Naive thymus-derived CD4-positive, alpha-beta T cell (primary cell): ENCODE data around the gene INSIG1. TPM values are rescaled to one million over a fixed set of nuclear protein-coding genes. Genes with fewer than 3 reads are reported as not detected.

Source experiments
- ATAC-seq: fragments of 150-1000 bp; cut with Tn5 transposase; 2 replicates; pipeline ENCODE4 v1.10.0; 2021; ENCODE audit warnings: mild to moderate bottlenecking, moderate library complexity
- CTCF ChIA-PET: fragments of 350-600 bp; sonication (Branson Sonifier 250); formaldehyde crosslinking; loops from one replicate; lab custom pipeline; 2021; ENCODE audit warnings: antibody characterized with exemption; lab: Charles Lee
- POLR2A ChIA-PET: fragments of 350-600 bp; sonication (Branson Sonifier 250); formaldehyde crosslinking; loops from one replicate; lab custom pipeline; 2021; ENCODE audit warnings: antibody characterized with exemption, inconsistent platforms; lab: Charles Lee
- DNase-seq, 9 donors: peaks; one replicate each; pipeline versions ENCODE4 v3.0.0 to v3.0.0-alpha.2; 2020 to 2022; ENCODE audit warnings: mixed read lengths in 1 of 9
- H3K27ac ChIP-seq: one replicate; pipeline ENCODE4 v1.7.0; 2013; ENCODE audit warnings: mild to moderate bottlenecking, low read depth, low read length, moderate library complexity
- H3K27me3 ChIP-seq, 2 donors: one replicate each; pipeline ENCODE4 v1.7.0; 2013; ENCODE audit warnings: low read length in 2 of 2, mild to moderate bottlenecking in 2 of 2, moderate library complexity in 2 of 2; ENCODE audit not compliant: control insufficient read depth in 2 of 2, insufficient read depth in 2 of 2
- H3K36me3 ChIP-seq, 3 experiments: 1 replicate in 2 of 3; 2 replicates in 1 of 3; pipeline ENCODE4 v1.7.0; 2013; ENCODE audit warnings: low read length in 3 of 3, mild to moderate bottlenecking in 3 of 3, moderate library complexity in 1 of 3; ENCODE audit not compliant: insufficient read depth in 3 of 3, control insufficient read depth in 2 of 3
- H3K4me1 ChIP-seq, 2 donors: one replicate each; pipeline ENCODE4 v1.7.0; 2013; ENCODE audit warnings: low read length in 2 of 2, mild to moderate bottlenecking in 2 of 2, moderate library complexity in 1 of 2; ENCODE audit not compliant: control insufficient read depth in 2 of 2, insufficient read depth in 2 of 2
- H3K4me3 ChIP-seq: 2 replicates; pipeline ENCODE4 v1.7.0; 2013; ENCODE audit warnings: mild to moderate bottlenecking, low read length
- H3K9me3 ChIP-seq, 3 experiments: 1 replicate in 2 of 3; 2 replicates in 1 of 3; pipeline ENCODE4 v1.7.0; 2013; ENCODE audit warnings: low read length in 3 of 3; ENCODE audit not compliant: control insufficient read depth in 2 of 3
- H3K27ac Mint-ChIP-seq, 9 donors: one replicate each; pipeline ENCODE4 v1.8.0; 2020 to 2022; ENCODE audit warnings: mixed read lengths in 9 of 9, mild to moderate bottlenecking in 8 of 9, moderate library complexity in 5 of 9, inconsistent platforms in 2 of 9
- H3K27me3 Mint-ChIP-seq, 5 donors: one replicate each; pipeline ENCODE4 v1.8.0; 2021 to 2022; ENCODE audit warnings: mixed read lengths in 5 of 5, mild to moderate bottlenecking in 1 of 5
- H3K36me3 Mint-ChIP-seq, 5 donors: one replicate each; pipeline ENCODE4 v1.8.0; 2020 to 2022; ENCODE audit warnings: mixed read lengths in 5 of 5, mild to moderate bottlenecking in 3 of 5, inconsistent platforms in 1 of 5
- H3K4me1 Mint-ChIP-seq, 7 donors: one replicate each; pipeline ENCODE4 v1.8.0; 2020 to 2022; ENCODE audit warnings: mixed read lengths in 7 of 7, mild to moderate bottlenecking in 3 of 7, inconsistent platforms in 1 of 7
- H3K4me3 Mint-ChIP-seq, 10 donors: one replicate each; pipeline ENCODE4 v1.8.0; 2020 to 2022; ENCODE audit warnings: mild to moderate bottlenecking in 10 of 10, mixed read lengths in 10 of 10, moderate library complexity in 6 of 10, inconsistent platforms in 2 of 10
- H3K9me3 Mint-ChIP-seq, 11 donors: one replicate each; pipeline ENCODE4 v1.8.0; 2020 to 2022; ENCODE audit warnings: mixed read lengths in 11 of 11, mild to moderate bottlenecking in 4 of 11, inconsistent platforms in 1 of 11, moderate library complexity in 1 of 11
- intact Hi-C, 2 donors: fragments of 100-400 bp; cut with micrococcal nuclease; formaldehyde crosslinking; loops; one replicate each; pipeline ENCODE4 v1.15.1; 2023
- polyA plus RNA-seq, 2 donors: library from polyadenylated mRNA; unstranded; fragments of 300-500 nt; fragmentation: Illumina TruSeq; gene quantifications; one replicate each; pipeline ENCODE4 v1.2.3, GENCODE V29; 2021
- total RNA-seq, 6 experiments: library from RNA in 5 of 6; stranded (reverse) in 5 of 6; gene quantifications; 1 replicate in 5 of 6; 2 replicates in 1 of 6; pipeline ENCODE4 v1.2.3 and lab custom pipeline; 2021 to 2026

INSIG1 gene
- total and polyA plus RNA-seq, 7 experiments from 2014 or later: 22.2 to 70.0 (median 46.3) TPM

GRCh38 chr7:155269766-155270585 lies 27.7 kb upstream of the INSIG1 start:
- Histone ChIP-seq H3K9me3 (no peaks in the 10 kb centered on the region), H3K36me3 (no peaks in the 10 kb centered on the region), H3K4me3 (no peak overlapping the region), H3K27me3 (no peaks in the 10 kb centered on the region), H3K4me1 (no peaks in the 10 kb centered on the region), H3K27ac (no peak overlapping the region)
- ATAC-seq (no peak), DNase-seq (no peak)
- Mint-ChIP-seq H3K9me3 (no peaks in the 10 kb centered on the region), H3K4me3 (no peak overlapping the region), H3K27me3 (peaks cover 0 to 20% (median 0%) of the 10 kb centered on the region in 5 donors), H3K36me3 (no peaks in the 10 kb centered on the region), H3K4me1 (peaks cover 0 to 9% (median 0%) of the 10 kb centered on the region in 7 donors), H3K27ac (no peak overlapping the region)
- CTCF ChIA-PET: no interaction called here
- POLR2A ChIA-PET: no interaction called here
- intact Hi-C loops: no loop called here

- Mint-ChIP-seq H3K4me1 (peaks cover 0 to 9% (median 0%) of the 10 kb centered on the region in 7 donors), H3K27me3 (peaks cover 0 to 24% (median 0%) of the 10 kb centered on the region in 5 donors), H3K27ac (peak overlapping the region in 1 of 9 donors; percentile 1), H3K36me3 (no peaks in the 10 kb centered on the region), H3K9me3 (no peaks in the 10 kb centered on the region), H3K4me3 (no peak overlapping the region)
- POLR2A ChIA-PET: no interaction called here
- H3K36me3 ChIP-seq: no peaks in the 10 kb centered on the region
- CTCF ChIA-PET: no interaction called here
- intact Hi-C loops: no loop called here
- no peak overlapping the region for H3K4me3 ChIP-seq
- ATAC-seq (no peak), DNase-seq (no peak)
- H3K4me1 ChIP-seq: no peaks in the 10 kb centered on the region
- H3K27ac ChIP-seq: no peak overlapping the region
- H3K27me3 ChIP-seq: no peaks in the 10 kb centered on the region
- no peaks in the 10 kb centered on the region for H3K9me3 ChIP-seq
Observed at GRCh38 chr7:155270861-155271260, 26.8 kb upstream of the INSIG1 start.

GRCh38 chr7:155274633-155275355 lies 22.9 kb upstream of the INSIG1 start:
- H3K9me3 ChIP-seq: no peaks in the 10 kb centered on the region
- POLR2A ChIA-PET: interaction anchor here (1.1 kb wide), 1 partner anchor 11 kb away, joined by 3 read pairs; no protein-coding TSS in a partner anchor
- no peaks in the 10 kb centered on the region for H3K9me3 Mint-ChIP-seq
- H3K27me3 Mint-ChIP-seq: peaks cover 0 to 27% (median 7%) of the 10 kb centered on the region in 5 donors
- no peak for ATAC-seq
- H3K4me1 ChIP-seq: no peaks in the 10 kb centered on the region
- H3K4me3 ChIP-seq: no peak overlapping the region
- CTCF ChIA-PET: no interaction called here
- no peaks in the 10 kb centered on the region for H3K36me3 Mint-ChIP-seq
- no peak overlapping the region for H3K4me3 Mint-ChIP-seq
- no peak for DNase-seq
- H3K4me1 Mint-ChIP-seq: peaks cover 0 to 12% (median 0%) of the 10 kb centered on the region in 7 donors
- intact Hi-C loops: no loop called here
- H3K27ac ChIP-seq: no peak overlapping the region
- peak overlapping the region in 1 of 9 donors; percentile 31 for H3K27ac Mint-ChIP-seq
- no peaks in the 10 kb centered on the region for H3K27me3 ChIP-seq
- no peaks in the 10 kb centered on the region for H3K36me3 ChIP-seq

GRCh38 chr7:155276042-155276799 lies 21.5 kb upstream of the INSIG1 start:
- Histone ChIP-seq H3K4me1 (no peaks in the 10 kb centered on the region), H3K27ac (no peak overlapping the region), H3K4me3 (no peak overlapping the region), H3K36me3 (no peaks in the 10 kb centered on the region), H3K9me3 (no peaks in the 10 kb centered on the region), H3K27me3 (no peaks in the 10 kb centered on the region)
- ChIA-PET POLR2A (interaction anchor here (1.1 kb wide), 1 partner anchor 9 kb away, joined by 3 read pairs; no protein-coding TSS in a partner anchor), CTCF (no interaction called here)
- H3K27me3 Mint-ChIP-seq: peaks cover 0 to 30% (median 7%) of the 10 kb centered on the region in 5 donors
- no peak for DNase-seq
- H3K27ac Mint-ChIP-seq: no peak overlapping the region
- no peaks in the 10 kb centered on the region for H3K9me3 Mint-ChIP-seq
- H3K4me3 Mint-ChIP-seq: no peak overlapping the region
- peaks cover 0 to 18% (median 0%) of the 10 kb centered on the region in 7 donors for H3K4me1 Mint-ChIP-seq
- intact Hi-C loops: no loop called here
- H3K36me3 Mint-ChIP-seq: no peaks in the 10 kb centered on the region
- no peak for ATAC-seq

- H3K4me3 ChIP-seq: no peak overlapping the region
- CTCF ChIA-PET: interaction anchor here (0.5 kb wide), 1 partner anchor 86 kb away, joined by 4 read pairs; no protein-coding TSS in a partner anchor
- POLR2A ChIA-PET: no interaction called here
- DNase-seq: no peak
- H3K9me3 Mint-ChIP-seq: no peaks in the 10 kb centered on the region
- no peaks in the 10 kb centered on the region for H3K9me3 ChIP-seq
- no peaks in the 10 kb centered on the region for H3K27me3 ChIP-seq
- intact Hi-C loops: no loop called here
- no peak overlapping the region for H3K27ac ChIP-seq
- no peaks in the 10 kb centered on the region for H3K36me3 Mint-ChIP-seq
- H3K36me3 ChIP-seq: no peaks in the 10 kb centered on the region
- H3K27me3 Mint-ChIP-seq: peaks cover 0 to 28% (median 7%) of the 10 kb centered on the region in 5 donors
- peaks cover 0 to 16% (median 0%) of the 10 kb centered on the region in 7 donors for H3K4me1 Mint-ChIP-seq
- H3K4me3 Mint-ChIP-seq: no peak overlapping the region
- H3K4me1 ChIP-seq: no peaks in the 10 kb centered on the region
- no peak for ATAC-seq
- no peak overlapping the region for H3K27ac Mint-ChIP-seq
Observed at GRCh38 chr7:155276800-155277375, 20.8 kb upstream of the INSIG1 start.

- H3K4me3 Mint-ChIP-seq: no peak overlapping the region
- H3K9me3 Mint-ChIP-seq: no peaks in the 10 kb centered on the region
- Histone ChIP-seq H3K9me3 (no peaks in the 10 kb centered on the region), H3K4me3 (no peak overlapping the region), H3K36me3 (no peaks in the 10 kb centered on the region), H3K27ac (no peak overlapping the region), H3K27me3 (no peaks in the 10 kb centered on the region), H3K4me1 (no peaks in the 10 kb centered on the region)
- H3K36me3 Mint-ChIP-seq: no peaks in the 10 kb centered on the region
- CTCF ChIA-PET: interaction anchor here (0.5 kb wide), 1 partner anchor 87 kb away, joined by 4 read pairs; no protein-coding TSS in a partner anchor
- no peak for DNase-seq
- no peak overlapping the region for H3K27ac Mint-ChIP-seq
- POLR2A ChIA-PET: no interaction called here
- peaks cover 0 to 25% (median 7%) of the 10 kb centered on the region in 5 donors for H3K27me3 Mint-ChIP-seq
- intact Hi-C loops: no loop called here
- ATAC-seq: no peak
- H3K4me1 Mint-ChIP-seq: peaks cover 0 to 18% (median 2%) of the 10 kb centered on the region in 7 donors
Observed at GRCh38 chr7:155277385-155277994, 20.2 kb upstream of the INSIG1 start.
